Progenitor cell of endocrine pancreas (in vitro differentiated cells): ENCODE results near the gene DNAAF5. TPM values are rescaled to one million over a fixed set of nuclear protein-coding genes. Genes with fewer than 3 reads are reported as not detected.

Experiments
- DNase-seq: peaks from one replicate; pipeline ENCODE4 v3.0.0; 2021; ENCODE audit warnings: low spot score; ENCODE audit not compliant: unreplicated experiment
- H3K27ac Mint-ChIP-seq: 2 replicates; pipeline ENCODE4 v1.8.0; 2021; ENCODE audit warnings: mild to moderate bottlenecking, moderate library complexity, mixed read lengths
- H3K27me3 Mint-ChIP-seq: 2 replicates; pipeline ENCODE4 v1.8.0; 2021; ENCODE audit warnings: mixed read lengths
- H3K36me3 Mint-ChIP-seq: 2 replicates; pipeline ENCODE4 v1.8.0; 2022; ENCODE audit warnings: mixed read lengths; ENCODE audit not compliant: insufficient read depth
- H3K4me1 Mint-ChIP-seq: 2 replicates; pipeline ENCODE4 v1.8.0; 2021; ENCODE audit warnings: low read depth, mixed read lengths
- H3K4me3 Mint-ChIP-seq: 2 replicates; pipeline ENCODE4 v1.8.0; 2021; ENCODE audit warnings: low read depth, mild to moderate bottlenecking, moderate library complexity, mixed read lengths
- H3K9me3 Mint-ChIP-seq: 2 replicates; pipeline ENCODE4 v1.8.0; 2021; ENCODE audit warnings: low read depth, mixed read lengths
- CTCF ChIP-seq: fragments of 200-600 bp; sonication (generic); IDR thresholded peaks from one replicate; pipeline ENCODE4 v1.5.0; 2021; ENCODE audit warnings: antibody characterized with exemption, mild to moderate bottlenecking; ENCODE audit not compliant: unreplicated experiment
- total RNA-seq: library from RNA; stranded (reverse); gene quantifications from 2 replicates; pipeline ENCODE4 v1.2.1, GENCODE V29; 2021

The DNAAF5 gene
- total RNA-seq, 1 donor from 2014 or later, result 51.0 TPM

GRCh38 chr7:767580-767940 is 41.1 kb downstream of the DNAAF5 start:
- Mint-ChIP-seq H3K4me3 (no peak overlapping the region), H3K9me3 (no peaks in the 10 kb centered on the region), H3K27me3 (no peaks in the 10 kb centered on the region), H3K4me1 (peaks cover 14% of the 10 kb centered on the region), H3K36me3 (peaks cover 15% of the 10 kb centered on the region), H3K27ac (no peak overlapping the region)
- TF ChIP-seq CTCF, result no peak
- no peak for DNase-seq

- Mint-ChIP-seq H3K4me3 (no peak overlapping the region), H3K4me1 (peaks cover 14% of the 10 kb centered on the region), H3K27me3 (no peaks in the 10 kb centered on the region), H3K36me3 (peaks cover 15% of the 10 kb centered on the region), H3K27ac (peak overlapping the region; percentile 87), H3K9me3 (no peaks in the 10 kb centered on the region)
- no peak for DNase-seq
- no peak for TF ChIP-seq CTCF
These were observed 41.6 kb downstream of the DNAAF5 start for GRCh38 chr7:767941-768731.

GRCh38 chr7:768881-769504 is 42.5 kb downstream of the DNAAF5 start:
- Mint-ChIP-seq H3K9me3 (no peaks in the 10 kb centered on the region), H3K27me3 (no peaks in the 10 kb centered on the region), H3K27ac (no peak overlapping the region), H3K4me1 (peaks cover 14% of the 10 kb centered on the region), H3K36me3 (peaks cover 15% of the 10 kb centered on the region), H3K4me3 (no peak overlapping the region)
- no peak for DNase-seq
- no peak for TF ChIP-seq CTCF

DNA sequence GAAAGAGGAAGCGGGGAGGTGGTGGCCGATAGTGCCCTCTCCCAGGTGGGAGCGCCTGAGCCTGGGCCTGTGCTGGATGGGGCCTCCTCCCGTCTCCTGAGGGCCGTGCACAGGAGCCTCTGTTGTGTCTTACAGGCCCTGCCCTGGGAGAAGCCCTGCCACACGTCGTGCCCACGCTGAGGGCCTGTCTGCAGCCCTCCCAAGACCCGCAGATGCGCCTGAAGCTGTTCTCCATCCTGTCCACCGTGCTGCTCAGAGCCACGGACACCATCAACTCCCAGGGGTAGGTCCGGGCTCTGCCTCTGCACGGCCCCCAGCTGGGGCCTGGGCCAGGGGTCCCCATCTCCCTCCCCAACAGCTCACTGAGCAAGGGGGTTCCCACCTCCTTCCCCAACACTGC is 43.8 kb downstream of the DNAAF5 start:
- H3K36me3 Mint-ChIP-seq, result peaks cover 13% of the 10 kb centered on the region
- TF ChIP-seq CTCF, result no peak
- peaks cover 14% of the 10 kb centered on the region for H3K4me1 Mint-ChIP-seq
- no peaks in the 10 kb centered on the region for H3K9me3 Mint-ChIP-seq
- H3K4me3 Mint-ChIP-seq, result no peak overlapping the region
- DNase-seq, result no peak
- H3K27me3 Mint-ChIP-seq, result no peaks in the 10 kb centered on the region
- H3K27ac Mint-ChIP-seq, result no peak overlapping the region

DNA sequence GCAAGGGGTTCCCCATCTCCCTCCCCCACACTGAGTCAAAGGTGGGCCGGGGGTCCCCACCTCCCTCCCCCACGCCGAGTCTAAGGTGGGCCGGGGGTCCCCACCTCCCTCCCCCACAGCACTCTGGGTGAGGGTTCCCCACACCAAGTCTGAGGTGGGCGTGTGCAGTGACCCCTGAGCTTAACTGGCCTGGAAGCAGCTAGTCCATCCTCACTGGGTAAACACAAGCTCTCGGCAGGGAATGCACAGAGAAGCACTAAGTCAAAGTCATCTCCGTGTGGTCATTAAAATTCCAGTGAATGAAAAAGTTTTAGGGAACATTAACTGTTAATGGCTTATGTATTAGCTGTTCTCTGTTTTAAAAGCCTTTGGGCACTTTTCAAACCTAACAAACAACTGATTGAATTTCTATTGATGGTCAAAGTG is 44.3 kb downstream of the DNAAF5 start:
- no peak overlapping the region for H3K4me3 Mint-ChIP-seq
- peak overlapping the region; percentile 82 for H3K27ac Mint-ChIP-seq
- TF ChIP-seq CTCF, result no peak
- H3K36me3 Mint-ChIP-seq, result peaks cover 12% of the 10 kb centered on the region
- peaks cover 14% of the 10 kb centered on the region for H3K4me1 Mint-ChIP-seq
- no peak for DNase-seq
- H3K27me3 Mint-ChIP-seq, result no peaks in the 10 kb centered on the region
- H3K9me3 Mint-ChIP-seq, result no peaks in the 10 kb centered on the region
